GM18517 (cell line): ENCODE data around the gene NAV2.

Source experiments
- ATAC-seq: cut with Tn5 transposase; IDR thresholded peaks from one replicate; pipeline ENCODE4 v1.9.1; 2021; ENCODE audit warnings: mild to moderate bottlenecking, moderate library complexity; ENCODE audit not compliant: unreplicated experiment

The NAV2 gene

GRCh38 chr11:20161923-20162744 is 449.5 kb downstream of the NAV2 start:
- ATAC-seq, result no peak

- no peak for ATAC-seq
Measured at GRCh38 chr11:20162824-20163782, 450.5 kb downstream of the NAV2 start.

- ATAC-seq, result no peak
Measured at GRCh38 chr11:20163783-20164481, 451.3 kb downstream of the NAV2 start.
